ENCODE results near the gene PDS5A.

GRCh38 chr4:39963656-39964055 lies 14.1 kb downstream of the PDS5A start:
- TF ChIP-seq, protein P1, sequence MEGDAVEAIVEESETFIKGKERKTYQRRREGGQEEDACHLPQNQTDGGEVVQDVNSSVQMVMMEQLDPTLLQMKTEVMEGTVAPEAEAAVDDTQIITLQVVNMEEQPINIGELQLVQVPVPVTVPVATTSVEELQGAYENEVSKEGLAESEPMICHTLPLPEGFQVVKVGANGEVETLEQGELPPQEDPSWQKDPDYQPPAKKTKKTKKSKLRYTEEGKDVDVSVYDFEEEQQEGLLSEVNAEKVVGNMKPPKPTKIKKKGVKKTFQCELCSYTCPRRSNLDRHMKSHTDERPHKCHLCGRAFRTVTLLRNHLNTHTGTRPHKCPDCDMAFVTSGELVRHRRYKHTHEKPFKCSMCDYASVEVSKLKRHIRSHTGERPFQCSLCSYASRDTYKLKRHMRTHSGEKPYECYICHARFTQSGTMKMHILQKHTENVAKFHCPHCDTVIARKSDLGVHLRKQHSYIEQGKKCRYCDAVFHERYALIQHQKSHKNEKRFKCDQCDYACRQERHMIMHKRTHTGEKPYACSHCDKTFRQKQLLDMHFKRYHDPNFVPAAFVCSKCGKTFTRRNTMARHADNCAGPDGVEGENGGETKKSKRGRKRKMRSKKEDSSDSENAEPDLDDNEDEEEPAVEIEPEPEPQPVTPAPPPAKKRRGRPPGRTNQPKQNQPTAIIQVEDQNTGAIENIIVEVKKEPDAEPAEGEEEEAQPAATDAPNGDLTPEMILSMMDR (IDR thresholded peaks at IDR 0.05 in 8 of 11, conservative IDR thresholded peaks at IDR 0.05 in 3 of 11): no peak
- no peak for TF ChIP-seq POLR2A (IDR thresholded peaks at IDR 0.05)
